Breast epithelium (tissue), 3 donors: ENCODE data around the gene TNS3.

ENCODE experiments used
- POLR2A ChIP-seq: fragments of 450-650 bp; IDR thresholded peaks from one replicate; pipeline ENCODE4 v1.6.1; 2016; ENCODE audit warnings: antibody characterized with exemption, mild to moderate bottlenecking, moderate library complexity
- POLR2AphosphoS5 ChIP-seq, 3 donors: sonication (generic); formaldehyde crosslinking; IDR thresholded peaks; one replicate each; pipeline ENCODE4 v1.6.1; 2017; ENCODE audit warnings: antibody characterized with exemption in 3 of 3
- TF ChIP-seq, protein P1 (sequence below), 3 donors: fragments of 450-650 bp; IDR thresholded peaks; one replicate each; pipeline ENCODE4 v1.5.1; 2016 to 2017; ENCODE audit warnings: antibody characterized with exemption in 3 of 3, mild to moderate bottlenecking in 3 of 3, moderate library complexity in 3 of 3

DNA sequence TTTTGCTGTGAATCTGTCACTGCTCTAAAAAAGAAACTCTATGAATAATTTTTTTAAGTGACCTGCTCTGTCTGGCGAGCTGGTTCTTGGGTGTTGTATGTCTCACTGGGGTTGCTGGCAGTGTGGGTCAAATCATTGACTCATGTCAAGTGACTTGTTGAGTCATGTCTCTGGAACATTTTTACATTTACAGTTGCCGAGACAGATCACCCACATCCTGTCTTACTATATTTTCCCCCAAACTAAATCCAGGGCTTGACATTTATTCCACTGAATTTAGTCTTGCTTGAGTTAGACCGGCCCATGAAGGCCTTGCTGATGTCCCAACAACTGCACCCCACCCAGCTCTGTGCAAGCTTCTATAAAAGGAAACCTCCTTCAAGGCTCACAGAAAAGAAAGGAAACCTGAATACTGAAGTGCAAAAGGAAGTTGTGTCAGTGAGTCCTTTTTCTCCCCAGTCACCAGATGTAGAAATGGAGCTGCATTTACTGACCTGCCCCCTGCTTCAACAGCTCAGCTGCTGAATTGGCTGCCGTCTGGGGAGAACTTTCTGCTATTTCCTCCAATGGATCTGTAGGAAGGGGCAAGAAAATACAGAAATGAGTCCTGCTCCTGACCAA lies 290.3 kb downstream of the TNS3 start:
- no peak for TF ChIP-seq POLR2A
- TF ChIP-seq, protein P1, sequence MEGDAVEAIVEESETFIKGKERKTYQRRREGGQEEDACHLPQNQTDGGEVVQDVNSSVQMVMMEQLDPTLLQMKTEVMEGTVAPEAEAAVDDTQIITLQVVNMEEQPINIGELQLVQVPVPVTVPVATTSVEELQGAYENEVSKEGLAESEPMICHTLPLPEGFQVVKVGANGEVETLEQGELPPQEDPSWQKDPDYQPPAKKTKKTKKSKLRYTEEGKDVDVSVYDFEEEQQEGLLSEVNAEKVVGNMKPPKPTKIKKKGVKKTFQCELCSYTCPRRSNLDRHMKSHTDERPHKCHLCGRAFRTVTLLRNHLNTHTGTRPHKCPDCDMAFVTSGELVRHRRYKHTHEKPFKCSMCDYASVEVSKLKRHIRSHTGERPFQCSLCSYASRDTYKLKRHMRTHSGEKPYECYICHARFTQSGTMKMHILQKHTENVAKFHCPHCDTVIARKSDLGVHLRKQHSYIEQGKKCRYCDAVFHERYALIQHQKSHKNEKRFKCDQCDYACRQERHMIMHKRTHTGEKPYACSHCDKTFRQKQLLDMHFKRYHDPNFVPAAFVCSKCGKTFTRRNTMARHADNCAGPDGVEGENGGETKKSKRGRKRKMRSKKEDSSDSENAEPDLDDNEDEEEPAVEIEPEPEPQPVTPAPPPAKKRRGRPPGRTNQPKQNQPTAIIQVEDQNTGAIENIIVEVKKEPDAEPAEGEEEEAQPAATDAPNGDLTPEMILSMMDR (IDR thresholded peaks at IDR 0.05) = no peak
- TF ChIP-seq POLR2AphosphoS5 (IDR thresholded peaks at IDR 0.05) = no peak
